ENCODE measurements around the gene ADAM12. TPM values are rescaled to one million over a fixed set of nuclear protein-coding genes. Genes with fewer than 3 reads are reported as not detected.

Gene ADAM12
- total RNA-seq, 2 donors from 2014 or later, result 0.27 to 2.2 TPM

DNA sequence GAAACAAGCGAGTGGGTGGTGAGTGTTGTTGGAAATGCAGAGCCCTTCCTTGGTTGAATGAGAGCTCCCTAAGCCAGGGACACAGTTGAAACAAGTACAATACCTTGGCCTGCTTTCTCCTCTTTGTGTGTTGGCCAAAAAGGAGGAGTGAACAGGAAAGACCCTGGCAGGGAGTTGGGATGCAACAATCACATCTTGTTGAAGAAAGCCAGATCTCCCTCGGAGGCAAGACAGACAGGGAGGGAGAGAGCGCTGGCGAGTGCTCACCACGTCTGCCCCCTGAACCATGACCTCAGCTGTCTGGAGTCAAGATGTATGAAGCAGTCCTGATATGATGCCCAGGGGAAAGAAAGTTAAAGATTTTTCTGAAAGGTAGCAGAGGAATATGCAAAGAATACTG is 66.8 kb downstream of the ADAM12 start:
- Histone ChIP-seq H3K4me1 (ENCODE audit: control insufficient read depth in 1 of 2, low read depth in 2 of 2) (peaks cover 0 to under 1% of the 10 kb centered on the region in 2 donors), H3K4me3 (no peak overlapping the region), H3K27me3 (replicated peaks; ENCODE audit: insufficient read depth) (no peaks in the 10 kb centered on the region), H3K9me3 (no peaks in the 10 kb centered on the region), H3K27ac (no peak overlapping the region), H3K36me3 (no peaks in the 10 kb centered on the region)
- DNase-seq (ENCODE audit: low spot score) (no peak), ATAC-seq (ENCODE audit: insufficient number of reproducible peaks, low FRiP score, low read depth) (no peak)
- TF ChIP-seq, protein P1, sequence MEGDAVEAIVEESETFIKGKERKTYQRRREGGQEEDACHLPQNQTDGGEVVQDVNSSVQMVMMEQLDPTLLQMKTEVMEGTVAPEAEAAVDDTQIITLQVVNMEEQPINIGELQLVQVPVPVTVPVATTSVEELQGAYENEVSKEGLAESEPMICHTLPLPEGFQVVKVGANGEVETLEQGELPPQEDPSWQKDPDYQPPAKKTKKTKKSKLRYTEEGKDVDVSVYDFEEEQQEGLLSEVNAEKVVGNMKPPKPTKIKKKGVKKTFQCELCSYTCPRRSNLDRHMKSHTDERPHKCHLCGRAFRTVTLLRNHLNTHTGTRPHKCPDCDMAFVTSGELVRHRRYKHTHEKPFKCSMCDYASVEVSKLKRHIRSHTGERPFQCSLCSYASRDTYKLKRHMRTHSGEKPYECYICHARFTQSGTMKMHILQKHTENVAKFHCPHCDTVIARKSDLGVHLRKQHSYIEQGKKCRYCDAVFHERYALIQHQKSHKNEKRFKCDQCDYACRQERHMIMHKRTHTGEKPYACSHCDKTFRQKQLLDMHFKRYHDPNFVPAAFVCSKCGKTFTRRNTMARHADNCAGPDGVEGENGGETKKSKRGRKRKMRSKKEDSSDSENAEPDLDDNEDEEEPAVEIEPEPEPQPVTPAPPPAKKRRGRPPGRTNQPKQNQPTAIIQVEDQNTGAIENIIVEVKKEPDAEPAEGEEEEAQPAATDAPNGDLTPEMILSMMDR (IDR thresholded peaks at IDR 0.05), result no peak

DNA sequence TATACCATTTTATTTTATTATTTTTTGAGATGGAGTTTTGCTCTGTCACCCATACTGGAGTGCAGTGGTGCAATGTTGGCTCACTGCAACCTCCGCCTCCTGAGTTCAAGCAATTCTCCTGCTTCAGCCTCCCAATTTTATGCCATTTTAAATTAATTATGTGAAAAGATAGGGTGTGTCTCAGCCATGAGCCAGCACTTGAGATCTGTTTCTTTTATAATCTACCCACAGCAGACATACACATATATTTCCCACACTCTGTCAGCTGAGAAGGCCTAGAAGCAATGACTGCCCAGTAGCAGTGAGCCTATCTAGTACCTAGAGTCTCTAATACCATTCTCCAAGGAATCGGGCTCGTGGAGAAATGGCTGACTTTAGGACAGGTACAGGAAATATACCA is 70.5 kb downstream of the ADAM12 start:
- no peak for ATAC-seq (ENCODE audit: insufficient number of reproducible peaks, low FRiP score, low read depth)
- H3K9me3 ChIP-seq, result no peaks in the 10 kb centered on the region
- H3K4me3 ChIP-seq, result no peak overlapping the region
- H3K27ac ChIP-seq, result no peak overlapping the region
- TF ChIP-seq, protein P1 (IDR thresholded peaks at IDR 0.05), result no peak
- H3K4me1 ChIP-seq (ENCODE audit: control insufficient read depth in 1 of 2, low read depth in 2 of 2), result peaks cover 8 to 17% of the 10 kb centered on the region in 2 donors
- no peaks in the 10 kb centered on the region for H3K36me3 ChIP-seq
- DNase-seq (ENCODE audit: low spot score), result no peak
- no peaks in the 10 kb centered on the region for H3K27me3 ChIP-seq (replicated peaks; ENCODE audit: insufficient read depth)

DNA sequence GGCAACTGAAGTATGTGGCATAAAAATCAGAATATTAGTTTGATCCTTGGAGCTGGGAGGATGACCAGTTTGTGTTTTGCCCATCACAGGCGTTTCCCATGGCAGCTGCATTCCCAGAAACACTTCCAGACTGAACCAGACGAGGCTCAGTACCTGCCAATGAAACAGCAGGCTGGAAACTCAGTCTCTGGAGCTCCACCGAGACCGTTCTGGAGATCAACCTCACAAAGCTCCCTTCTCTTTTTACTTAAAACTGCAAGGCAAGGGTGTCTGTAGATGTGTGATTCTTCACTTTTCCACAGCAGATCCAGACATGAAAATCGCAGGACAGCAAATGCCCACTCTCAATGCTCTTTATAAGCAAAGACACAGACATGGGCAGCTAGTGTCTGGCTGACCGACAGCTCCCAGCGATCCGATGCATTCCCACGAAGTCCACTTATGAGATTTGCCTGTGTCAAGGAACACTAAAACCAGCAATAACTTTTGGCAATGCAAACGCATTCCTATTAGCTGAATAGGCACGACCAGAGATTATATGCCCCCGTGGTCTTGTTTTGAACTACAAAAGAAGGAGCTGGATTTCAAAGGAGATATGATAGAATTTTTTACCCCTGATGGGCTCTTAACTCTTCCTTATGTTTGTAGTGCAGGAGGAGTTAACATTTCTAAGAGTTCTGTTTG is 72.6 kb downstream of the ADAM12 start:
- Histone ChIP-seq H3K36me3 (no peaks in the 10 kb centered on the region), H3K4me1 (ENCODE audit: control insufficient read depth in 1 of 2, low read depth in 2 of 2) (peaks cover 8 to 17% of the 10 kb centered on the region in 2 donors), H3K4me3 (peak overlapping the region; percentile 64), H3K27me3 (replicated peaks; ENCODE audit: insufficient read depth) (no peaks in the 10 kb centered on the region), H3K27ac (peak overlapping the region; percentile 16 to 60), H3K9me3 (no peaks in the 10 kb centered on the region)
- ATAC-seq (ENCODE audit: insufficient number of reproducible peaks, low FRiP score, low read depth), result no peak
- no peak for DNase-seq (ENCODE audit: low spot score)
- TF ChIP-seq, protein P1 (IDR thresholded peaks at IDR 0.05), result no peak

DNA sequence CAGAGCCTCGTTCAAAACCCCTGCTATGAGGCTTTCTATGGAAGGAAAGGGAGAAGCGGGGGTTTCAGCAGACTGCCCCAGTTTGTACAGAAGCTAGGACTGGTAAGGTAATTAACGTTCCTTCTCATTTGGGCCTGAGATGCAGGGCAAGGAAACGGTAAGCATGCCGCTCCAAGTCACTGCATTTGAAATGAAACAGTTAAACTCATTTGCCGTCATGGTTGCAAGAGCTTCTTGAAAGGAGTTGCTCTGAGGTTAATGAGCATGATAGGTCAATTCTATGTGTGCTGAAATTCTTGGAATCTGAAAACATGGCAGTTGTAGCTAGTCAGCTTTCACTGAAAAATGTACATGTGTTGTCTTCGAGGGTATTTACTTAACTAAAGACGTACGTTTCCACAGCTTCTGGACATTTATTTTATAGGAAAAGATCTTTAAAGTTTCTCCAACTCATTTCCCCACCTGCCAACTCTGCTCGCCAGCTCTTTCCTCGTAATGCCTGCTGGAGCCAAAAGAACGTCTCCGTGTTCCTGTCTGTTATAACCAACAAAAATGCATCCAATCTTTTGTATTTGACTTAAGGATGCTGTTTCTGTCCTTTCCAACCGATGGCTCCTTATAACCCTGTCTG is 73.3 kb downstream of the ADAM12 start:
- TF ChIP-seq, protein P1 (IDR thresholded peaks at IDR 0.05), result no peak
- Histone ChIP-seq H3K9me3 (no peaks in the 10 kb centered on the region), H3K4me3 (peak overlapping the region; percentile 64), H3K27ac (peak overlapping the region; percentile 16 to 60), H3K4me1 (ENCODE audit: control insufficient read depth in 1 of 2, low read depth in 2 of 2) (peaks cover 8 to 17% of the 10 kb centered on the region in 2 donors), H3K27me3 (replicated peaks; ENCODE audit: insufficient read depth) (no peaks in the 10 kb centered on the region), H3K36me3 (no peaks in the 10 kb centered on the region)
- DNase-seq (ENCODE audit: low spot score) (no peak), ATAC-seq (ENCODE audit: insufficient number of reproducible peaks, low FRiP score, low read depth) (no peak)

DNA sequence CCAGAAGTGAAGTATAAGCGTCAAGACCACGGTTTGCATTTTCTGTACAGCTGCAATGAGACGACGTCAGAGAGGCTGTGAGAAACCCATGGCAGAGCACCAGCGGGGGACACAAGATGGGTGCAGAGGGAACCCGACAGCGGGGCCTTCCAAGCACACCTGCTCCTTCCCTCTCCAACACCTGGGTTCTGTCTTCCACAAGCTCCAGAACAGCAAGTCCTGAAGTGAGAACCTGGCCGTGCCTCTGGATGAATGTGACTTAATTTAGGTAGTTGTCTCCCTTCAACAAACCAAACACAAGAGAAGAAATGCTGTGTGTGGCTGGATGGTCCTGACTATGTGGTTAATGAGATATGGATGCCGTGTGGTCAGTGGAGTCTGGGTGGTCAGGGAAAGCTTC is 76.1 kb downstream of the ADAM12 start:
- Histone ChIP-seq H3K4me1 (ENCODE audit: control insufficient read depth in 1 of 2, low read depth in 2 of 2) (peaks cover 8 to 17% of the 10 kb centered on the region in 2 donors), H3K4me3 (no peak overlapping the region), H3K27ac (no peak overlapping the region), H3K9me3 (no peaks in the 10 kb centered on the region), H3K36me3 (no peaks in the 10 kb centered on the region), H3K27me3 (replicated peaks; ENCODE audit: insufficient read depth) (no peaks in the 10 kb centered on the region)
- TF ChIP-seq, protein P1 (IDR thresholded peaks at IDR 0.05), result no peak
- no peak for ATAC-seq (ENCODE audit: insufficient number of reproducible peaks, low FRiP score, low read depth)
- no peak for DNase-seq (ENCODE audit: low spot score)
